Measurements from ENCODE around the gene KLHL29.

KLHL29 gene

DNA sequence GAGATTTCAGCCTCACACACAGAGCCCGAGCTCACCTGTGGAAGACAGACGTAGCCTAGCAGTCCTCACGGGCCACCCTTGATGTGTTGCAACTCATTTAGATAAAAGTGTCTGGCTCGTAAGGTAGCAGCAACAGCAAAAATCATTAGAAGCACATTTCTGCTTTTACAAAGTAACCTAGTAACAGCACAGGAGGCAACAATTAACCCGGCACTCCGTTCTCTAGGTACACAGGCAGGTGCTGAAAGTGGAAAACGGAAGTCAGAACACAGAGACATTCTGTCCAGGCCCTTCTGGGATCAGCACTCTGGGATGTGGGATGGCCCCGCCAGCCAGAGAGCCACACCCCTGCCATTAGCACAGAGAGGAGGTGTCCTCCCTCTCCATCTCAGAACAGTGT is 99.3 kb downstream of the KLHL29 start:
- Histone ChIP-seq H3K9me3 (ENCODE audit: insufficient read depth, low read depth, low read length) (no peaks in the 10 kb centered on the region), H3K9ac (ENCODE audit: low read length) (no peak overlapping the region), H3K4me3 (ENCODE audit: low read depth, low read length) (no peak overlapping the region), H3K23ac (ENCODE audit: low read length) (no peak overlapping the region), H3K36me3 (ENCODE audit: control insufficient read depth in 1 of 2, insufficient read depth in 2 of 2, low read length in 2 of 2) (no peaks in the 10 kb centered on the region), H3K14ac (ENCODE audit: low read length) (no peak overlapping the region), H3K27ac (ENCODE audit: low read depth, low read length) (no peak overlapping the region), H2AK5ac (ENCODE audit: low read length) (no peak overlapping the region), H2AFZ (ENCODE audit: insufficient read depth, low read length, poor library complexity) (no peak overlapping the region), H3K79me2 (ENCODE audit: control insufficient read depth, insufficient read depth, low read length, poor library complexity) (no peaks in the 10 kb centered on the region), H3K4ac (ENCODE audit: low read depth, low read length) (no peak overlapping the region), H3K79me1 (ENCODE audit: low read length) (peaks cover 13% of the 10 kb centered on the region), H2BK12ac (ENCODE audit: low read length) (no peak overlapping the region), H4K8ac (ENCODE audit: low read depth, low read length) (no peak overlapping the region), H3K4me1 (ENCODE audit: control insufficient read depth in 1 of 2, insufficient read depth in 2 of 2, low read length in 2 of 2) (peaks cover 20 to 31% of the 10 kb centered on the region in 2 experiments), H3K27me3 (ENCODE audit: insufficient read depth, low read length) (no peaks in the 10 kb centered on the region), H3K18ac (ENCODE audit: low read length) (no peak overlapping the region), H2BK5ac (ENCODE audit: low read depth, low read length, poor library complexity) (no peak overlapping the region), H3K4me2 (ENCODE audit: low read length) (no peak overlapping the region), H2BK120ac (ENCODE audit: insufficient read depth, low read length, poor library complexity) (no peak overlapping the region), H4K12ac (ENCODE audit: low read depth, low read length) (no peak overlapping the region), H4K91ac (ENCODE audit: low read depth, low read length) (no peak overlapping the region)
- DNase-seq: no peak
- no CpG with 5 or more reads among the region's 8 CpGs for WGBS (ENCODE audit: extremely low coverage, insufficient coverage, insufficient read length)

DNA sequence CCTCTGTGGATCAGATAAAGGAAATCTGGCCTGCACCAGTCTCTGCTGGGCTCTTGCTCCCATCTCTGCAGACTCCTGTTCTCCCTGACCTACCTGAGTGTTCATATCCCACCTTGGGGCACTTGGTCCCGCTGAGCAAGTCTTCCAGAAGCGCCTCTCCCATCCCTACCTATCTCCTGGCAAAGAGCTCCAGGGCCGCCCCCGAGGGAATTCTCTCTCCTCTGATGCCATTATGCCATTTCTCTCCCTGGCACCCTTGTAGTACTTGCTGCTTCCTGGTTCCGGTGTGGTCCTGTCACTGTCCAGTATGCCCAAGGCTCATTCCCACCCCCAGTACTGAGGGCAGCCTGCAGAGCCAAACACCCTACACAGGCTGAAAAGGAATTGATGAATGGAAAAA is 99.8 kb downstream of the KLHL29 start:
- Histone ChIP-seq H3K27me3 (ENCODE audit: insufficient read depth, low read length) (no peaks in the 10 kb centered on the region), H3K9me3 (ENCODE audit: insufficient read depth, low read depth, low read length) (no peaks in the 10 kb centered on the region), H4K8ac (ENCODE audit: low read depth, low read length) (no peak overlapping the region), H3K79me2 (ENCODE audit: control insufficient read depth, insufficient read depth, low read length, poor library complexity) (no peaks in the 10 kb centered on the region), H2BK12ac (ENCODE audit: low read length) (no peak overlapping the region), H3K4me2 (ENCODE audit: low read length) (no peak overlapping the region), H3K14ac (ENCODE audit: low read length) (no peak overlapping the region), H3K36me3 (ENCODE audit: control insufficient read depth in 1 of 2, insufficient read depth in 2 of 2, low read length in 2 of 2) (no peaks in the 10 kb centered on the region), H2BK120ac (ENCODE audit: insufficient read depth, low read length, poor library complexity) (no peak overlapping the region), H3K18ac (ENCODE audit: low read length) (no peak overlapping the region), H4K91ac (ENCODE audit: low read depth, low read length) (no peak overlapping the region), H2AFZ (ENCODE audit: insufficient read depth, low read length, poor library complexity) (no peak overlapping the region), H3K4me1 (ENCODE audit: control insufficient read depth in 1 of 2, insufficient read depth in 2 of 2, low read length in 2 of 2) (peaks cover 16 to 26% of the 10 kb centered on the region in 2 experiments), H3K79me1 (ENCODE audit: low read length) (peaks cover 8% of the 10 kb centered on the region), H3K4me3 (ENCODE audit: low read depth, low read length) (no peak overlapping the region), H2AK5ac (ENCODE audit: low read length) (no peak overlapping the region), H4K12ac (ENCODE audit: low read depth, low read length) (no peak overlapping the region), H3K4ac (ENCODE audit: low read depth, low read length) (no peak overlapping the region), H3K9ac (ENCODE audit: low read length) (no peak overlapping the region), H3K27ac (ENCODE audit: low read depth, low read length) (no peak overlapping the region), H3K23ac (ENCODE audit: low read length) (no peak overlapping the region), H2BK5ac (ENCODE audit: low read depth, low read length, poor library complexity) (no peak overlapping the region)
- WGBS (ENCODE audit: extremely low coverage, insufficient coverage, insufficient read length): no CpG with 5 or more reads among the region's 5 CpGs
- DNase-seq: no peak

DNA sequence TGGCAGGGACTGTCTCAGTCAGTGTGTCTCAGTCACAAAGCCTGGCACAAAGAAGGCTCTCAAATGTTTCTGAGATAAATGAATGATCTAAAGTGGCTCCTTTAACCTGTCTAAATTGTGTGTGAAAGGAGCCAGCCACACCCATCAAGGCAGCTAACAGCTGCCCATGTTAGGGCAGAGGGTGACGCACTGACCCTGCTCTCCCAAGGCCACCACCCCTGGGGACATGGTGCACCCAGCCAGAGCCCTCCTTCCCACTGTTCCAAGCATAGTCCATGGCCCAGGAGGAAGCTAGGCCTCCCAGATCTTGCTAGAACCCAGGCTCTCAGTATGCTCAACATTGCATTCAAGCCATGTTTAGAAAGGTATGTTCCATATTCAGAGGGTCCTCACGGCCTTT is 100.3 kb downstream of the KLHL29 start:
- Histone ChIP-seq H3K18ac (ENCODE audit: low read length) (no peak overlapping the region), H3K36me3 (ENCODE audit: control insufficient read depth in 1 of 2, insufficient read depth in 2 of 2, low read length in 2 of 2) (no peaks in the 10 kb centered on the region), H2BK12ac (ENCODE audit: low read length) (no peak overlapping the region), H3K79me2 (ENCODE audit: control insufficient read depth, insufficient read depth, low read length, poor library complexity) (no peaks in the 10 kb centered on the region), H3K4ac (ENCODE audit: low read depth, low read length) (no peak overlapping the region), H3K79me1 (ENCODE audit: low read length) (peaks cover 5% of the 10 kb centered on the region), H3K4me1 (ENCODE audit: control insufficient read depth in 1 of 2, insufficient read depth in 2 of 2, low read length in 2 of 2) (peaks cover 16 to 23% of the 10 kb centered on the region in 2 experiments), H3K23ac (ENCODE audit: low read length) (no peak overlapping the region), H2AFZ (ENCODE audit: insufficient read depth, low read length, poor library complexity) (no peak overlapping the region), H2AK5ac (ENCODE audit: low read length) (no peak overlapping the region), H3K9me3 (ENCODE audit: insufficient read depth, low read depth, low read length) (no peaks in the 10 kb centered on the region), H2BK5ac (ENCODE audit: low read depth, low read length, poor library complexity) (no peak overlapping the region), H4K8ac (ENCODE audit: low read depth, low read length) (no peak overlapping the region), H3K9ac (ENCODE audit: low read length) (no peak overlapping the region), H3K27ac (ENCODE audit: low read depth, low read length) (no peak overlapping the region), H3K4me3 (ENCODE audit: low read depth, low read length) (no peak overlapping the region), H4K12ac (ENCODE audit: low read depth, low read length) (no peak overlapping the region), H4K91ac (ENCODE audit: low read depth, low read length) (no peak overlapping the region), H3K14ac (ENCODE audit: low read length) (no peak overlapping the region), H3K27me3 (ENCODE audit: insufficient read depth, low read length) (no peaks in the 10 kb centered on the region), H2BK120ac (ENCODE audit: insufficient read depth, low read length, poor library complexity) (no peak overlapping the region), H3K4me2 (ENCODE audit: low read length) (no peak overlapping the region)
- WGBS (ENCODE audit: extremely low coverage, insufficient coverage, insufficient read length): no CpG with 5 or more reads among the region's 2 CpGs
- no peak for DNase-seq

DNA sequence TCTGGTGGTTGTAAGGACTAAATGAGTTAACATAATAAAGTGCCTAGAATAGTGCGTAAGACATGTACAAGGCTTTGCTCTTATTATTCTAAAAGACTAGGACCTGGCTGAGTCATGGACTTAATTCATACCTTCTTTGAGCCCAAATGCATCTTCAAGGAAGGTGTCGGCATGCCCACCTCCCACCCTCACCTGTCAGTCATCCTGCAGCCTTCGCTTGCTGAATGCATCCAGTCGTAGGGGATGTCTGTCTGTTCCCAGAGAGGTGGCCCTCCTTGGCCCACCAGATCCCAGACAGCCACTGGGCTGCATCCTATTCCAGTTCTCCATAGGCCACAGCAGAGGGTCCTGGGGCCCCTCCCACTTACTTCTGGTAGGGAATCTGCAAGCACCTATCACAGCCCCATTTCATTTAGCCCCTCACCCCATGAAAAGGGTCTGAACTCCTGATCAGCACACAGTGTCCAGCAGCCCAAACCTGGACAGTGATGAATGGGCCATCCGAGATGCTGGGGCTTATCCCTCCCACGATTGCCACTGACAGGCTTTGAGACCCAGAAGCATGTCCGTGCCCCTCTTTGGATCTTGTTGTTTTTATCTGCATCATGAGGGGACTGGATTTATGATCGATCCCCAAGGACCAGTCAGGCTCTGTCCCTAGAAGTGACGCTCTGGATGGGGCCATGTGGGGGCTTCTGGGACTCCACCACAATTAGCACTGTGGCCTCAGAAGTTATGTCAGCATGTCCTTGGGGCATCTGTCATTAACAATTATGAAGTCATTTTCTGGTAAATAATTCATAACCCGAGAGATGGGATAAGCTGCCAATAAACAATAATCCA is 101.1 kb downstream of the KLHL29 start:
- Histone ChIP-seq H4K91ac (ENCODE audit: low read depth, low read length) (no peak overlapping the region), H2BK120ac (ENCODE audit: insufficient read depth, low read length, poor library complexity) (no peak overlapping the region), H3K23ac (ENCODE audit: low read length) (no peak overlapping the region), H3K14ac (ENCODE audit: low read length) (no peak overlapping the region), H3K27me3 (ENCODE audit: insufficient read depth, low read length) (no peaks in the 10 kb centered on the region), H3K79me1 (ENCODE audit: low read length) (peaks cover 3% of the 10 kb centered on the region), H2AFZ (ENCODE audit: insufficient read depth, low read length, poor library complexity) (no peak overlapping the region), H3K4me3 (ENCODE audit: low read depth, low read length) (no peak overlapping the region), H4K12ac (ENCODE audit: low read depth, low read length) (no peak overlapping the region), H3K36me3 (ENCODE audit: control insufficient read depth in 1 of 2, insufficient read depth in 2 of 2, low read length in 2 of 2) (no peaks in the 10 kb centered on the region), H2BK12ac (ENCODE audit: low read length) (no peak overlapping the region), H3K27ac (ENCODE audit: low read depth, low read length) (no peak overlapping the region), H3K9ac (ENCODE audit: low read length) (no peak overlapping the region), H3K4me2 (ENCODE audit: low read length) (no peak overlapping the region), H4K8ac (ENCODE audit: low read depth, low read length) (no peak overlapping the region), H3K79me2 (ENCODE audit: control insufficient read depth, insufficient read depth, low read length, poor library complexity) (no peaks in the 10 kb centered on the region), H2BK5ac (ENCODE audit: low read depth, low read length, poor library complexity) (no peak overlapping the region), H3K9me3 (ENCODE audit: insufficient read depth, low read depth, low read length) (no peaks in the 10 kb centered on the region), H3K4me1 (ENCODE audit: control insufficient read depth in 1 of 2, insufficient read depth in 2 of 2, low read length in 2 of 2) (peaks cover 13 to 20% of the 10 kb centered on the region in 2 experiments), H3K18ac (ENCODE audit: low read length) (no peak overlapping the region), H3K4ac (ENCODE audit: low read depth, low read length) (no peak overlapping the region), H2AK5ac (ENCODE audit: low read length) (no peak overlapping the region)
- no CpG with 5 or more reads among the region's 10 CpGs for WGBS (ENCODE audit: extremely low coverage, insufficient coverage, insufficient read length)
- DNase-seq: no peak
